ENCODE data around the gene IP6K1.
"Not testable (repeated sequence)": the region's sequence is repeated elsewhere in the genome, so short reads cannot be mapped to it uniquely, and the experiment has no call there.

DNA sequence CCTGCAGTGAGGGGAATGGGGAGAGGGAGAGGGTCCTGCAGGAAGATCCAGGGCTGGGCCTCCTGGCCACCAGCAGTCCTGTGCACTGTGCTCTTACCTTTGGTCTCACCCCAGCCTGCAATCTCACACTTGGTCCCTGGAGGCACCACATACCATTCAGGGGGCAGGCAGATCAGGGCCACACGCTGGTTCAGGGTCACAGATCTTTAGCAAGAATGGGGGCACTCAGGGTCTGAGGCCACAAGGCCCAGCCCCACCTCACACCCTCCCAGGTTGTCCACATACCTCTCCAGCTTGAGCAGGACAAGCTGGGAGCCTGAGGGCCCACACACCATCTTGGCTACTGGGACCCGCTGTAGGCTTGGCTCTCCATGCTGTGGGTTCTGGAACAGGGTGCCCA is 101.9 kb downstream of the IP6K1 start:
- not testable (repeated sequence) for TF ChIP-seq CTCF, POLR2A (IDR thresholded peaks at IDR 0.05)
